HG02981 (cell line): ENCODE results near the gene PARPBP.
"Not testable (repeated sequence)": the region's sequence is repeated elsewhere in the genome, so short reads cannot be mapped to it uniquely, and the experiment has no call there.

Experiments
- ATAC-seq: cut with Tn5 transposase; IDR thresholded peaks from one replicate; pipeline ENCODE4 v1.9.1; 2021; ENCODE audit warnings: mild to moderate bottlenecking, moderate library complexity; ENCODE audit not compliant: unreplicated experiment

PARPBP gene, protein sequence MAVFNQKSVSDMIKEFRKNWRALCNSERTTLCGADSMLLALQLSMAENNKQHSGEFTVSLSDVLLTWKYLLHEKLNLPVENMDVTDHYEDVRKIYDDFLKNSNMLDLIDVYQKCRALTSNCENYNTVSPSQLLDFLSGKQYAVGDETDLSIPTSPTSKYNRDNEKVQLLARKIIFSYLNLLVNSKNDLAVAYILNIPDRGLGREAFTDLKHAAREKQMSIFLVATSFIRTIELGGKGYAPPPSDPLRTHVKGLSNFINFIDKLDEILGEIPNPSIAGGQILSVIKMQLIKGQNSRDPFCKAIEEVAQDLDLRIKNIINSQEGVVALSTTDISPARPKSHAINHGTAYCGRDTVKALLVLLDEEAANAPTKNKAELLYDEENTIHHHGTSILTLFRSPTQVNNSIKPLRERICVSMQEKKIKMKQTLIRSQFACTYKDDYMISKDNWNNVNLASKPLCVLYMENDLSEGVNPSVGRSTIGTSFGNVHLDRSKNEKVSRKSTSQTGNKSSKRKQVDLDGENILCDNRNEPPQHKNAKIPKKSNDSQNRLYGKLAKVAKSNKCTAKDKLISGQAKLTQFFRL

DNA sequence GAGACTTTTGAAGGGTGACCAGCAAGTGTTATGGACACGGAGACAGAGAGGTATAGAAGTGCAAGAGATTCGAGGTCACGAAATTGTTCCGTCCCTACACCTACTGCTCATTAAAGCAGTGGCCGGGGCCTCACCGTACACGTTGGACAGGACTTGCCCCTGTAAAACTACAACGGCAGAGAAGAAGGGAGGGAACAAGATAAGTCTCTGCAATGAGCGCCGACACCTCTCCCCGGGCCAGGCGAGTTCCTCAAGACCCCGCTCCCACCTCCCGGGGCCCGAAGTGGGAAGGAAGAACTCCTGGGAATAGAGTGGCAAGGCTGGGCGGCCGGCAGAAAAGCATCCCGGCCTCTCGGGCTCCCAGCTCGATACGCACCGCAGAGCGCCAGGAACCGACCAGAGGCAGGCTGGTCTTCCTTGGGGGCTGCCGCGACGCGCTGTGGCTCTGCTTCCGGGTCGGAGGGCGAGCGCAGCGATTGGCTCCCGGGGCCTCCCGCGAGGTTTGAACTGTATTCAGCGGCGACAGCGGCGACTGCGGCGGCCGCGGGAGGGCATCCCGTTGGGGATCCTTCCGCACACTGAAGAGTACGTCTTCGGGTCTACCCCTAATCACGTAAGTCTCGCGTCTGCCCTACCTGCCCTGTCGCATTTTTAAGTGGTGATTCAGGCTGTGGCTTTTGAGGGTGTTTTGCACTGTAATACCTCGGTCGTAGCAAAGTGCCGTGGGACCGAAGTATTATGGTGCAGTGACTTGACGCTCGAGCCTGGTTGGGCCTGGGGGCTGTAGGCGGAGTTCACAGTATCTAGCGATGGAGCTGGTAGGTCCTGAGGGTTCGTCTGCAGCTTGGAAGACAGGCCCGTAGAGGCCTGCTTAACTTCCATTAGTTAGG is at the start of gene PARPBP, which contains the start of gene NUP37:
Gene PARPBP (plus strand): TSS at position 510 of the 890 bp plus-strand sequence. CDS start 3,706 bp downstream, outside the sequence.
Gene NUP37 (minus strand): TSS at position 441 of the 890 bp plus-strand sequence. CDS start 1,596 bp downstream, outside the sequence.
- peak; percentile 97 for ATAC-seq

DNA sequence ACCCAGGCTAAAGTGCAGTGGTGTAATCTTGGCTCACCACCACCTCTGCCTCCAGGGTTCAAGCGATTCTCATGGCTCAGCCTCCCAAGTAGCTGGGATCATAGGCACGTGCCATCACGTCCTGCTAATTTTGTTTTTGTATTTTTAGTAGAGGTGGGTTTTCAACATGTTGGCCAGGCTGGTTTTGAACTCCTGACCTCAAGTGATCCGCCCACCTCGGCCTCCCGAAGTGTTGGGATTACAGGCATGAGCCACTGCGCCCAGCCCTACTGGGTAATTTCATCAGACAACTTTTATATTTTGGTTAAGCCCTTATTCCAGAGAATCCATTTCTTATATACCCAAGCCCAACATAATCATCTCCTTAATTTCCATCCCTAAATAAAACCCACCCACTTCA is 47.9 kb upstream of the PARPBP start:
- not testable (repeated sequence) for ATAC-seq

DNA sequence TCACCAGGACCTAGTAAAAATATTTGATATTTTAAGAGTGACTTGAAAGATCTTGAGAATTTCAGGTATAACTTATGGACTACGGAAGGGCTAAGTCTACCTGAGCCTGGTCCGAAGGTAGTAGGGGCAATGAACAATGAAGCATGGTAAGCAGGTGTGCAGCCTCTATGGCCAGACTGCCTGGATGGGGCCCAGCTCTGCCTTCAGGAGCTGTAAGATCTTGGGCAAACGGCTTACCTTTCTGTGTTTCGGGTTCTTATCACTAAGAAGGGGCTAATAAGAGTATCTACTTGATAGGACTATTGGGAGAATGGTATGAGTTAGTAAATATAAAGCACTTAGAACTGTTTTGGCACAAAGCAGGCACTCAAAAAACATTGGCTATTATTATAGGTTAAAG is 39.1 kb upstream of the PARPBP start:
- ATAC-seq = no peak

DNA sequence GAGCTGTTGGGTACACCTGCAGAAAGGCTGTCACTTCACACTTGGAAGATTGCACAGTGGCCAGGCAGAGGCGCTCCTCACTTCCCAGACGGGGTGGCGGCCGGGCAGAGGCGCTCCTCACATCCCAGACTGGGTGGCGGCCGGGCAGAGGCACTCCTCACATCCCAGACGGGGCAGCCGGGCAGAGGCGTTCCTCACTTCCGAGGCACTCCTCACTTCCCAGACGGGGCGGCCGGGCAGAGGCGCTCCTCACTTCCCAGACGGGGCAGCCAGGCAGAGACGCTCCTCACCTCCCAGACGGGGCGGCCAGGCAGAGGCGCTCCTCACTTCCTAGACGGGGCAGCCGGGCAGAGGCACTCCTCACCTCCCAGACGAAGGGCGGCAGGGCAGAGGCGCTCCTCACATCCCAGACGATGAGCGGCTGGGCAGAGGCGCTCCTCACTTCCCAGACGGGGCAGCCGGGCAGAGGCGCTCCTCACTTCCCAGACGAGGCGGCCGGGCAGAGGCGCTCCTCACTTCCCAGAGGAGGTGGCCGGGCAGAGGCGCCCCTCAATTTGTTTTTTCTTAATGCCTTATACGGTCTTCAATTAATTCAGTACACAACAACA is 30.7 kb upstream of the PARPBP start:
- not testable (repeated sequence) for ATAC-seq

DNA sequence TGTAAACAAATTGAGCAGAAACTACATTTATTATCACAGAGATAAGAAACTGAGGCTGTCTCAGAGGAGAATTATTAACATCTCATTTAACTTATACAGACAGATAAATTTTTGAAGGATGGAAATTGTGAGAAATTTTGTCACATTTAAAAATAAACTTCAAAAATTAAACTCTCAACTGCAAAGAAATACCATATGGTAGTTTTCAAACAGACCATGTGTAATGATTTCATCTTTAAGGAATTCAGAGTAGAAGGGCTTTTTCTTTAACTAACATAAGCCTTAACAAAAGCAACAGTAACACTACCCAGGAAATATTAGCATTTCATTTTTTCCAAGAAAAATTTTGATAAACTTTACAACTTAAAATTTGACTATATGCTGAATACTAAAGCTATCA is 26.7 kb upstream of the PARPBP start:
- no peak for ATAC-seq

DNA sequence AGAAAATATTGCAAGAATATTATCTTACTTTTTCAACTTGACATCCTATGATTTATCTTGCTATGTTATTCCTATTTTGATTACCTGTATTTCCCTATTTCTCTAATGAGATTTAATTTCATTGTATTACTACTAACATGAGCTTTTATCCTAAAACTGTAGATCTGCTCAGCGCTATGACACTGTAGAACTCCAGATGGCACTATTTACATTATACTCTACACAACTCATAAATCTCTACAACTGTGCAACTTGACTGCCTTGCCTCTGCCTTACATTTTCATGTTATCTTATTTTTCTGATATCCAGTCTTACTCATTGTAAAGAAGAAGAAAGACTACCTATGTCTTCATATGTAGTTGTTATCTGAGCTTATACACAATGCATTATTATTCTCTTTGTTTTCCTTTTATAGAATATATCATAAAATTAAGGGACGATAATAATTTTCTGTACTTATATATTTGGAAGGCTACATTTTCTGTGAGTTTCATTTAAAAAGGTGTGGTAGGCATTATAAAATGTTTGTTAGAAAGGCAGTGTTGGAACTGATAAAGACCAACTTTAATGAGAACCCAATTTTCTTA is 24.2 kb upstream of the PARPBP start:
- peak; percentile 63 for ATAC-seq

DNA sequence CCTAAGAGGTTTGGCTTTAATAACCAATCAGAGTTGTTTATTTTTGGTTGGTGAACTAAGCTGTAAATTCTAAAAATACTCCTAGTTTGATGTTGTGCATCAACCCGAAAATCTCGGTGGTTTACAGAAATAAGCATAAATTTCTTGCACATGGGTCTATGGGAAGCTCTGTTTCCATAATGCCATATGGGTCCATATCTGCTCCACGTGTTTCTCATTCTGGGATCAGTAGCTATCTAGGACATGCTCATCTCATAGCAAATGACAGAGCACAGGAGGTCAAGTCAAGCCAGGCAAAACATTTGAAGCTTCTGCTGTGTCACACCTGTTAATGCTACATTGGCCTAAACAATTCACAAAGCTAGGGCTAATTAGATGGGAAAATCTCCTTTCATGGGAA is 23.1 kb upstream of the PARPBP start:
- ATAC-seq = no peak

DNA sequence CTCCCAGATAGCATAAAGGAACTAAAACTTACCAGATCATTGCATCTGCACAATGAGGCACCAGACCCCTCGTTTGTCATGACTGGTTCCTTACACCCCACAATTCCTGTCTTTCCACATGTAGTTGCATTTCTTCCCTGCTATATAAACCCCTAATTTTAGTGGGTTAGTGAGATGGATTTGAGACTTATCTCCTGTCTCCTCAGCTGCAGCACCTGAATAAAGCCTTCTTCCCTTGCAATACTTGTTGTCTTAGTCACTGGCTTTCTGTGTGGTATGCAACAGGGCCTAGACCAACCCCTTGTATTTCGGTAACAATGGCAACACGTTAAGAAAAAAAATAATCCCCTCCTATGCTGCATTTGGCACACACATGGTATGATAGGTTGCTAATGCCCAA is 13.1 kb upstream of the PARPBP start:
- ATAC-seq = no peak

DNA sequence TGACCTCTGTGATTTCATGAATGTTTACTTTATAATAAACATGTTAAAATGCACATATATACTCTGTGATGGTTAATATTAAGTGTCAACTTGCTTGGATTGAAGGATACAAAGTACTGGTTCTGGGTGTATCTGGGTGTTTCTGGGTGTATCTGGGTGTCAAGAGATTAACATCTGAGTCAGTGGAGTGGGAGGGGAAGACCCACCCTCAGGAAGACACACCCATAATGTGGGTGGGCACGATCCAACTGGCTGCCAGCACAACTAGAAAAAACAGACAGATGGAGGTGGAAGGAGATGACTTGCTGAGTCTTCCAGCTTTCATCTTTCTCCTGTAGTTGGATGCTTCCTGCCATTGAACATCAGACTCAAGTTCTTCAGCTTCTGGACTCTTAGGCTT is 12.0 kb upstream of the PARPBP start:
- ATAC-seq = no peak

DNA sequence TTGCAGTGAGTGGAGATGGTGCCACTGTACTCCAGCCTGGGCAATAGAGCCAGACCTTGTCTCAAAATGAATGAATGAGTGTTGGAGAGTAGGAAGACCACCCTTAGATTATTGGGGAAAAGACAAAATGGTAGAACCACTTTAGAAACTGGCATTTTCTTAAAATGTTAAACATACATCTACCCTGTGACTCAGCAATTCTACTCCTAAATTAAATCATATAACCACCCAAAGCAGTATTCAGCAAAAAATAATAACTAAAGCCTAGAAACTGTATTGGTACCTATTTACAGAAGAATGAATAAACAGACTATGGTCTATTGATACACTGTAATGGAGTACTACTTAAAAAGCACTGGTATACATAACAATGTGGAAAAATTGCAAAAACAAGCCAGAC is 9.2 kb upstream of the PARPBP start:
- ATAC-seq = no peak

DNA sequence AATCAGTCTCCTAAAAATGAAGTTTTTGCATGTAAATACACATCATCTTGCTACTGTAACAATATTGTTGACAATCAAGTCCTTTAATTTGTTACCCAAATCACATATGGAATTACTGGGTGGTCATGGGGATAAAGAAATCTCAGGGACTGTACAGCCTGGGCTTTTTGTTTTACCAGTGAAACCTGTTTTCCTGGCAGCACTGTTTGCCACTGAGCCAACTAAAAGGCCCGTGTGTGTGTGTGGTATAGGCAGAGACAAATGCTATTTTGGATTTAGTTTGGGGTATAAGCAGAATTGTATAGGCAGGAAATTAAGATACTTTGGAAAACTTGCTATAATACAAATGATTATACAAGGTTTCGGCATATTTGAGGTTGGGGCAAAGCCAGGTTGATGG is 5.8 kb upstream of the PARPBP start:
- no peak for ATAC-seq

DNA sequence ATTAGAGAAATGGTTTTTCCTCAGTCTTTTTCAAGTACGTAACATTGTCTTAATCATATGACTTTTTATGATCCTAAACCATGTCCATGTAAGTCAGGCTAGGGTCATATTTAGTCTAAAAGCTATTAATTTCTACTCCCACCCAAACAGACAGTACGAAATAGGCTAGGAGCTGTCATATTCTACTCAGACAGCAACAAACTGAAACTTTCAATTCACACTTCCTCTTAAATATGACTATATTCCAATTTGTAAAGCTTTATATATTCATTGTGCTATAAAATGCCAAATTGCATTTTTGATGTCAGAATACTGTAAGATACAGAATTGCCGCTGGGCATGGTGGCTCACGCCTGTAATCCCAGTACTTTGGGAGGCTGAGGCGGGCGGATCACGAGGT is 3.6 kb upstream of the PARPBP start:
- no peak for ATAC-seq

DNA sequence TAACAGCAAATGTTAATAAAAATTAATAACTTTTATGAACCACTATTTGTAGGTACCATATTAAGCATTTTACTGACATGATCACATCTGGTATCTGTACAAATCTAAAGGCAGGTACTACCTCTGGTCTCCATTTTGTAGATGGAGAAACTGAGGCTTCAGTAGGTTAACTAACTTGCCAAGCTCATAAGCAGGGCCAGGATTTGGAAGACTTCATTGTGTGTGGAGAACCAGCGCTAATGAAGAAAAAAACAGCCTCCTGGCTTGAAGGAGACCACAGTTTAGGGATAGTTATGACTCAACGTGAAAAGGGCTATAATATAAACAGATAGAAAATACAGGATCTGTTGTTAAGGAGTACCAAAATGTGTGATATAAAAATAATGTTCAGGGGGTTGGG is 1.1 kb upstream of the PARPBP start:
- ATAC-seq = no peak

DNA sequence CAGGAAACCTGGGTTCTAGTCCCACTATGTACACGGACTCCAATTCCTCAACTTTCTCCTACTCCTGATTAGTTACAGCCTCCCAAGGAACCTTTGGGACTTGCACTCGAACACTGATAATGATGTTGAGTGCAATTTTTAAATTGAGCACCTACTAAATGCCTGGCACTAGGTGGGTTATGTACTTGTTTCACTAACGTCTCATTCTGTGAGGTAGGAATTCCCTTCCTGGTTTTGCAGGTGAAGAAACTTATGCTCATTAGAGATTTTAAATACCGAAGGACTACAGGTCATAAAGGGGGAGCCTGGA is 536 bp downstream of the PARPBP start:
- no peak for ATAC-seq

DNA sequence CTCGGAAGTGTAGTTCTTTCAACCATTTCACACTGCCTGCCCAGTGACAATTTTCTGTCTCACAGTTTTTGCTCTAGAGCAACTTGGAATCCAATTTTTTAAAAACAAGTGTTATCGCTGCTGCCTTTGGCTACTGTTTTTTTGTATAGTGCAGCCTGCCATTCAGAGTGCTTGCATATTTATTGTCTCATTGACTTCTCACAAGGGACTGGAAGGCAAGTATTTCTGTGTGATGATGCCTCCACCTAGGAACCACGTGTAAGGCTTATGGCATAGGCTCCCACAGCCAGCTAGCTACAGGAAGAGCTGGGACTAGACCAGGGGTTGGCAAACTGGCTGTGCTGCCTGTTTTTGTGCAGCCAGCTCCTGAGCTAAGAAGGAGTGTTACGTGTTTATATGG is 903 bp downstream of the PARPBP start:
- no peak for ATAC-seq

DNA sequence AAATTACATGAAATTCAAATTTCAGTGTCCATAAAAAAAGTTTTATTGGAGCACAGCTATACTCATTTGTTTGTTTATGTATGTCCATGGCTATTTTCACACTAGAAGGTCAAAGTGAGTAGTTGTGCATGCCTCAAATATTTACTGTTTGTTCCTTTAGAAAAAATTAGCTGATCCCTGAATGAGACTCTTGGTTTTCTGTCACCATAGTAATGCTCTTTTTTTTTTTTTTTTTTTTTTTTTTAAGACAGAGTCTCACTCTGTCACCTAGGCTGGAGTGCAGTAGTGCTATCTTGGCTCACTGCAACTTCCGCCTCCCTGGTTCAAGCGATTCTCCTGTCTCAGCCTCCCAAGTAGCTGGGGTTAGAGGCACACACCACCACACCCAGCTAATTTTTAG is 1.3 kb downstream of the PARPBP start:
- ATAC-seq = not testable (repeated sequence)

DNA sequence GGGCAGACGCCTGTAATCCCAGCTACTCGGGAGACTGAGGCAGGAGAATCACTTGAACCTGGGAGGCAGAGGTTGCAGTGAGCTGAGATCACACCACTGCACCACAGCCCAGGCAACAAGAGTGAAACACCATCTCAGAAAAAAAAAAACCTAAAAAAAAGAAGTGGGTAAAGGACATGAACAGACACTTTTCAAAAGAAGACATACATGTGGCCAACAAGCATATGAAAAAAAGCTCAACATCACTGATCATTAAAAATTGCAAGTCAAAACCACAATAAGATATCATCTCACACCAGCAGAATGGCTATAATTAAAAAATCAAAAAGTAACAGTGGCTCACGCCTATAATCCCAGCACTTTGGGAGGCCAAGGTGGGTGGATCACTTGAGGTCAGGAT is 10.7 kb downstream of the PARPBP start:
- not testable (repeated sequence) for ATAC-seq

DNA sequence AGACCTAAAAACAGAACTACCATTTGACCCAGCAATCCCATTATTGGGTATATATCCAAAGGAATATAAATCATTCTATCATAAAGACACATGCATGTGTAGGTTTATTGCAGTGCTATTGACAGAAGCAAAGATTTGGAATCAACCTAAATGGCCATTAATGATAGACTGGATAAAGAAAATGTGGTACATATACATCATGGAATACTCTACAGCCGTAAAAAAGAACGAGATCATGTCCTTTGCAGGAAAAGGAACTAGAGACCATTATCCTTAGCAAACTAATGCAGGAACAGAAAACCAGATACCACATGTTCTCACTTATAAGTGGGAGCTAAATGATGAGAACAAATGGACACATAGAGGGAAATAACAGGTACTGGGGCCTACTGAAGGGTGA is 11.5 kb downstream of the PARPBP start:
- not testable (repeated sequence) for ATAC-seq

DNA sequence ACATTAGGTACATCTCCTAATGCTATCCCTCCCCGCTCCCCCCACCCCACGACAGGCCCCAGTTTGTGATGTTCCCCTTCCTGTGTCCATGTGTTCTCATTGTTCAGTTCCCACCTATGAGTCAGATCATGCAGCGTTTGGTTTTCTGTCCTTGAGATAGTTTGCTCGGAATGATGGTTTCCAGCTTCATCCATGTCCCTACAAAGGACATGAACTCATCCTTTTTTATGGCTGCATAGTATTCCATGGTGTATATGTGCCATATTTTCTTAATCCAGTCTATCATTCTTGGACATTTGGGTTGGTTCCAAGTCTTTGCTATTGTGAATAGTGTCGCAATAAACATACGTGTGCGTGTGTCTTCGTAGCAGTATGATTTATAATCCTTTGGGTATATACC is 17.6 kb downstream of the PARPBP start:
- not testable (repeated sequence) for ATAC-seq

DNA sequence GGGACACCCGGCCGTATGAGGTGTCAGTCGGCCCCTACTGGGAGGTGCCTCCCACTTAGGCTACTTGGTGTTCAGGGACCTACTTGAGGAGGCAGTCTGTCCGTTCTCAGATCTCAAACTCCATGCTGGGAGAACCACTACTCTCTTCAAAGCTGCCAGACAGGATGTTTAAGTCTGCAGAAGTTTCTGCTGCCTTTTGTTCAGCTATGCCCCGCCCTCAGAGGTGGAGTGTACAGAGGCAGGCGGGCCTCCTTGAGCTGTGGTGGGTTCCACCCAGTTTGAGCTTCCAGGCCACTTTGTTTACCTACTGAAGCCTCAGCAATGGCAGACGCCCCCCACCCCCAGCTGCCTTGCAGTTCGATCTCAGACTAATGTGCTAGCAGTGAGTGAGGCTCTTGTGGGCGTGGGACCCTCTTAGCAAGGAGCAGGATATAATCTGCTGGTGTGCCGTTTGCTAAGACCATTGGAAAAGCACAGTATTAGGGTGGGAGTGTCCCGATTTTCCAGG is 22.9 kb downstream of the PARPBP start:
- not testable (repeated sequence) for ATAC-seq

DNA sequence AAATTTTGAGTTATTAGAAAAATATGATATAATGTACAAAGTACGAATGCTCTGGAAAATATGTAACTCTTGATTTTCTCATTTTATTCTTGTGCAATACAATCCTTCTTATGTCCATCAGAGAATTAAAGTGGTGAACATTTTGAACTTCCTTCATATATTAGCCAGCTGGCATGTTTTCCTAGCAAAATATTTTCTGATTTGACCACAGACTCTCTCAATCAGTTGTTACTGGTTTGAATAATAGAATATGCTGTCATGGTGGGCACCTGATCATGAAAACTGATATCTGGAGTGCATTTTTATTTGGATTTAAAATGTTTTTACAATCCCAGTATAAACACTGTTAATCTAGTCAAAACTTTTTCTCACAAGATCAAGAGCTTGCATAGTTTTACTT is 24.2 kb downstream of the PARPBP start:
- ATAC-seq = no peak
